HG02763 (cell line): ENCODE results near the gene ACSS1.

Experiments used
- ATAC-seq: cut with Tn5 transposase; IDR thresholded peaks from one replicate; pipeline ENCODE4 v1.9.1; 2021; ENCODE audit warnings: mild to moderate bottlenecking, moderate library complexity; ENCODE audit not compliant: unreplicated experiment

The ACSS1 gene

DNA sequence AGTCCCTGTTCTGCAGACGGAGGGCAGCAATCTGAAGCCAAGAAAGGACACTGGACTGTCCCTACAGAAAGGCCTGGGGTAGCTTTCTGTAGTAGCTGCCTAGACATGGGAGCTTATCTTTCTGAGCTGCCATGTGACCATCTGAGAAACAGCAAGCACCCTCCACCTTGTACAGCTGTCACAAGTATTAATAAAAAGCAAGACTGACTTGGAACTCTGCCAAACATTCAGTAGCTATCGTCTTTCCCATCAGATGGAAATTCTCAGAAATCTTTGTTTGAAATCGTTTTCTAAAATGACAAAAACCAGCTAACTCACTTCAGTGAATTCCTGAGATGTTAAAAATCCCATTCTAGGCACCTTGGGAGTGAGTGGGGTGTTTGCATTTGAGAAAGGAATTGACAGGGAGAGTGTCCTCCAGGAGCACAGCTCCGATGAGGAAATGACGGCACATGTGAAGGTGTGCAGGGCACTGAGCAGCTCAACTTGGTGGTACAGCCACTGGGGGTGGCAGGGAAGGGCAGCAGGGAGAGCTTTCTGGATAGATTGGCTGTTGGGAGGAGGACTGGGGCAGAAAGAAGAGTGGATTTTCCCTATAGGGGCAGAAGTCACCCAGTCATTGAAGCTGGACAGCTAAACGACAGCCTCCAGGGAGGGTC lies 24.5 kb downstream of the ACSS1 start:
- no peak for ATAC-seq

DNA sequence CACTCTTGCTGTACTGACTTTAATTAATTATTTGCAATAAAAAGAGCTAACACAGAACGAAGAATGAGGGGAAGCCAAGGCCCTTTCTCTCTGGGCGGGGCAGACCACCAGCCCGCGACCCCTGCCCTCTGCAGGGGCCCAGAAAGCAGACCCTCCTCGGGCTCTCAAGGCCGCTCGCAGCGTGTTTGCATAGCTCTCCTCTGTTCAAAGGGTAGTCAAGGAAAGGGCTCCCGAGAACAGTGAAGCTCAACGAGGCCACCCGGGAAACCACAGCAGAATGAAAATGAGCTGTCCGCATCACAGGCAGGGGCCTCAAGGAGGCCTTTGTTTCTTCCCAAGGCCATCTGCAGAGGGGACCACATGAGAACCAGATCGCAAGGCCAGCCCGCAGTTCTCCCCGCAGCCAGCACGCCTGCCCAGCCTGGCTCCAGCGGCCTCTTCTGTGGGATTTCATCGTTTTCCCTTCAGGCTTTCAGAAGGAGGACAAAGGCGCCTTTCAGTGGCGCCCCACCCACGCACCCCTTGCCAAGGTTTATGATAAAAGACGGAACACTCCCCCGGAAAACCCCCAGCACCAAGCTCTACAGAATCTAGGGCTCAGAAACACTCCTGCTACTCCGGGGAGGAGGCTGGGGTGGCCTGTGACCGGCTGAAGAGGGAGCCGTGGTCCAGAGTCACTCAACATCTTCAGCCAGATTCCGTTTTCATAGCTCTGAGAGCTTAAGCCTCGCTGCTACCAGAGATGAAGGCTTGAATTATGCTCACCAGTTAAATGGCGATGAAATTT lies 25.3 kb downstream of the ACSS1 start:
- no peak for ATAC-seq

- no peak for ATAC-seq
Observed at GRCh38 chr20:25032065-25032477, 25.9 kb downstream of the ACSS1 start.

DNA sequence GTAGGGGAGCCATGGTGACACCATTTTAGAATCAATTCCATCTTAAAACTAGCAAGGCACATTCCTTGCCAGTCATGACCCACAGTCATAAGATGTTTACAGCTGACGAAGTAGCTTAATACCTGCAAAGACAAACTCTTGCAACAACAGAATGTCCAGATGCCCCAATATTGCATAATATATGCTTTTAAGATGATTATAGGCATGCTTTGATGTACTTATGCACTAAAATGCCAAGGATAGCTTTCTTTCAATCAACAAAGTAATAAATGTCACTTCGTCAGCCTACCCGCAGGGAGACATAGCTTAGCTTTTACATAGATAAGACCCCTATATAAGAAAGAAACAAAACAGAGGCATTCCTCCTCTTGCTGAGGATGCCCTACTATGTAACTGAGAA lies 26.7 kb downstream of the ACSS1 start:
- ATAC-seq, result no peak

- ATAC-seq, result no peak
Observed at GRCh38 chr20:25030649-25031207, 27.2 kb downstream of the ACSS1 start.

- no peak for ATAC-seq
Observed at GRCh38 chr20:25030007-25030648, 27.8 kb downstream of the ACSS1 start.

DNA sequence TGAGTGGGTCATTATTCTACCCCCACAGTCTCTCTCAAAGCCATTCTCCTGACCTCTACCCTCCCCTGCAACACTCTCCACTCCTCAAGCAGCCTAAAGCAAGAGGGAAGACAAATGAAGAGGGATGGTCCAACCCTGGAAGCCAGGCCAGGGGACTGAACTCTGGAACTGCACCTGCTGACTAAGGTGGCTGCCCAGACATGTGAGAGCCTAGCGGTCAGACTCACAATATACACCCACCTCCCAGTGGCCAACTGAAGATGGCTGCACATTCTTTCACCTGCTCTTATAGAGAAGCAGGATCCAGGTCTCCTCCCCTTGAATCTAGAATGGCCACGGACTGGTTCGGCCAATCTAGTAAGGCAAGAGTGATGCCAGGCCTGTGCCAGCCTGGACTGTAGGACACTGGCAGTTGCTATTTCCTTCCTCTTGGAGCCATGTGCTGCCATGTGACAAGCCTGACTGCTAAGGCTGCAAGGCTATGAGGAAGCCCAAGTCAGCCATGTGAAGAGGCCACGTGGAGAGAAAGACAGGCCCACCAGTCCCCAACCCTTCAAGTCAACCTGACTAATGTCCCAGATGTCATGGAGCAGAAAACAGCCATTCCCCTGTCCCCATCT lies 31.8 kb downstream of the ACSS1 start:
- no peak for ATAC-seq

DNA sequence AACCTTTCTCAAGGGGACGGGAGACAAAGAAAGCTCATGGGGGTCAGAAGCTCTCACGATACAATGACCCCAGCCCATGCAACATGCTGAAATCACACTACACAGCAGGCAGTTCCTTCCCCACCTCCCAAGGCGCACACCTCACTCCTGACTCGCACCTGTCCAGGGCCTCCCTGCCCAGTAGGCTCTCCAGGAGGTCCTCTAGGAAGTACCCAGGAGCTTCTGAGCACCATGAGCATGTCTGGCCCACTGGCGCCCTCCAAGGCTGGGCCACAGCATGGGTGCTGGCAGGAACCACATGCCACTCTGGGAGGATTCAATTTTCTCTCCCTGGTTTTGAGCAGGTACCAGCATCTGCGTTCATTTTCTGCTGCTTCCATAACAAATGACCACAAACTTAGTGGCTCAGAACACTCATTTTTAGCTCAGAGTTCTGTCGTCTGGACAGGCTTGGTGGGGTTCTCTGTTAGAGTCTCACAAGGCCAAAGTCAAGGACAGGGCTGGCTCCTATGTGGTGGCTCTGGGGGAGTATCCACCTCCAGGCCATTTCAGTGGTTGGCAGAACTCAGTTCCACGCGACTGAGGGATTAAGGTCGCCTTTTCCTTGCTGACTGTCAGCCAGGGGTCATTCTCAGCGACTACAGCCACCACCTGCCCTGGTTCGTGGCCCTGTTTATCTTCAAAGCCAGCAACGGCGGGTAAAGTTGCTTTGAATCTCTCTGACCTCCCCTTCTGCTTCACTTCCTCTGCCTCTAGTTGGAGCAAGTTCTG lies 32.7 kb downstream of the ACSS1 start:
- no peak for ATAC-seq

GRCh38 chr20:25024171-25024570 lies 33.8 kb downstream of the ACSS1 start:
- no peak for ATAC-seq

GRCh38 chr20:25023356-25023755 lies 34.6 kb downstream of the ACSS1 start:
- ATAC-seq, result no peak

- no peak for ATAC-seq
Observed at GRCh38 chr20:25022680-25023079, 35.3 kb downstream of the ACSS1 start.

- no peak for ATAC-seq
Observed at GRCh38 chr20:25021336-25021735, 36.6 kb downstream of the ACSS1 start.

DNA sequence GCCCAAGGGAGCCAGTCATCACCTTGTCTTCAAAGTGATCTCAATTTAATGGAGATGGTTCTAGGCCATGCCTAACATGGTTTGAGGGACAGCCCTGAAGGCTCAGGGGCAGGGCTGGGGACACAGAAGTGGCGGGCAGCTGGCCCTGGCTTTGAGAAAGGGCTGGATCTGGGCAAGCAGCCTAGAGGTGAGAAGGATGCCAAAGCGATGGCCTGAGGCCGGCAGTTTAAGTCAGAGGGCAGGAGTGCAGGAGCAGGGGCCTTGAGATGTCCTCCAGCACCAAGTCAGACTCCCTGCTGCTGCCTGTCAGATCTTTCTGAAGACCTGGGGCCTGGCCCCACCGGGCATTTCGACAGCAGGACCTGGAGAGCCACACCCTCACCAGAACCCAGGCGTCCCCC lies 37.0 kb downstream of the ACSS1 start:
- no peak for ATAC-seq

DNA sequence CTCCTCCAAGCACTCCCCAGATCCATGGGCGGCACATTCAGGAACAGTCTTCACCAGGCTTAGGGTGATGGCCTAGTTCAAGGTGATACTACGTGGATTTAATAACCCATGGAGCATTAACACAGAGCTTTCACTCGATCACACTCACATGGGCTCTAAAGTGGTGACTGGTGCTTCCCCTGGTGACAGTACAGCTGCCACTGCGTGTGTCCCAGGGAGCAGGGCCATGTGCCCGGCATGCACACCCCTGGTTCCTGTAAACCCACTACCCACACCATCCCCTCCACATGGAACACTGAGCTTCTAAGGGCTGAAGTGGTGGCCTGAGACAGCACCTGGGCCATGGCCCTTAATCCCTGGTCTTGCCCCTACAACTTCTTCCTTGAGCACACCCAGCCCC lies 37.6 kb downstream of the ACSS1 start:
- no peak for ATAC-seq

DNA sequence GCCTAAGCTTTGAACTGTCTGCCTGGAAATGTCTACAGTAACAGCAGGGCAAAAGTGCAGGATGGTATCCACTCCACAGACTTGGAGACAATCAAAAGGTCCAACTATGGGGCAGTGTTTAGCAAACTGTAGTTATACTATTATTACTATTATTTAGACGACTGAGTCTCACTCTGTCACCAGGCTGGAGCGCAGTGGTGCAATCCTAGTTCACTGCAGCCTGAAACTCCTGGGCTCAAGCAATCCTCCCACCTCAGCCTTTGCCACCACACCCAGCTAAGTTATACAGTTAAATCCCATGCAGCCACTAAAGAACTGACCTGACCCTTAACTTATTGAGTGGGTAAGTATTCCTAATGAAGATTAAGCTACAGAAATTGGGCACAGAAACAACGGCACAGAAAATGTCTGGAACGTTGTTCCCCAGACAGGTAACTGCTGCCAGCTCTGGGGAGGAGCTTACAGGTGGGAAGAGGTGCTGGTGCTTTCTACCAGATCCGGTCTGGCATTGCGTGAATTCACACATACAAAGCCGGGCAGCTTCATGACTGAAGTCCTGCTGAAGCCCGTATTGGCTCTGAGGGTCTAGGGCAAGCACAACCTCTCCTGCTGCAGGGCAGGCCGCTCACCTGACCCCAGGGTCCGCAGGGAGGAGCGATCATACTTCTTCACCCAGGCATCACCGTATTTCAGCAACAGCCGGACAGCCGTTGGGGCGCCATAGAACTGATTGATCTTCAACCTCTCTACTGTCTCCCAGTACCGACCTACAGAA lies 38.4 kb downstream of the ACSS1 start:
- ATAC-seq, result no peak

DNA sequence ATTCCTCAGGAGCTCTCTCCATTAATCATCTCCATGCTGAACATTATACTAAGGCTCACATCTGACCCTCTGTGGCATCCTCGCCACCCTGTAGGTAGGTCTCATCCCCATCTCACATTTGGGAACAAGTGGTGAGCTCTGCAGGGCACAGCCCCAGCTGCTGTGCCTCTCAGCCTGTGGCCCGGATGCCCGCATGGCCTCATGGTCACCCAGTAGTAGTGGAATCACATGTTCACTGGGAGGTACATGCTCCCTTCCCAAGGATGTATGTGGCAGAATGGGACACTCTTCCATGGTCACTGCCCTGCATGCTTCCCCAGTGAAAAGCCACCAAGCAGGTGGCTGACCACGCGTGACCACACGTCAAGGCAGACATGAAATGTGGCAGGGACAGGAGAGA lies 39.1 kb downstream of the ACSS1 start:
- ATAC-seq, result no peak

- no peak for ATAC-seq
Observed at GRCh38 chr20:25018425-25018824, 39.5 kb downstream of the ACSS1 start.

- no peak for ATAC-seq
Observed at GRCh38 chr20:25017257-25017803, 40.6 kb downstream of the ACSS1 start.

DNA sequence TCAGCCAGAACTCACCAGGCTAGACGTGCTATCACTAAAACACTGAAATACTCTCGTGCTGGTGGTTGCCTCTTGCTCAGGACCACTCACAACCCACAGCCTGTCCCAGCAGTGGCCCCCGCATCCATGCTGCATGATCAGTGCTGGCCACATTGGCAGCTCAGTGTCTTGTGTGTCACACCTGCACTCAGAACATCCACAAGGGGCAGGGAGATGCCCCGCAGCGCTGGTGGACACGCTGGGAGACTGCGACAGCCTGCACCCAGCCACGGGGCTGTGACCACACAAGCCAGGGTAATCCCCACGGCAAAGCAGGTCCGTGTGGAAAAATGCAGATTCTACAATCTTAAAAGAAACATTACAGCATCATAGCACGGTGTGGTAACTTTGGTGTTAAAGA lies 41.5 kb downstream of the ACSS1 start:
- no peak for ATAC-seq

DNA sequence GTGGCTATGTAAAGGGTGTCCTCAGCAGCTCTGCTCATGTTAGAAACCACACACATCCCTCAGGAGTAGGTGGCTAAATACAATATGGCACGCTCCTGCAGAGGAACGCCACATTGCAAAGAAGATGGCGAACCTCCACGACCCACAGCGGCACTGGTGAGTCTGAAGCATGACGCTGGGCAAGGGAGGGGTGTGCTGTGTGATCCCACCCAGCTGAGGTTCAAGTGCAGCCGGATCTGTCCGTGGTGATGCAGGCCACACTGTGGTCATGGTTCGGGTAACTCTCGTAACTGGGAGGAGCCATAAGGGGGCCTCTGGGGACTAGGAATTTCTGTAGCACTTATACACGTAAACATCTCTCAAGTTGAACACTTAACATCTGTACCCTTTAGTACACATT lies 42.0 kb downstream of the ACSS1 start:
- ATAC-seq, result no peak
